Keratinocyte (primary cell): ENCODE data around the gene TCF21. TPM values are rescaled to one million over a fixed set of nuclear protein-coding genes. Genes with fewer than 3 reads are reported as not detected.
"Not testable (repeated sequence)": the region's sequence is repeated elsewhere in the genome, so short reads cannot be mapped to it uniquely, and the experiment has no call there.

ENCODE experiments used
- DNase-seq: peaks from one replicate; pipeline ENCODE4 v3.0.0-alpha.2; 2011; ENCODE audit warnings: low read depth, missing footprints, low spot score
- FAIRE-seq: peaks from 2 replicates; lab custom pipeline; 2011; peaks lifted over from hg19 to GRCh38; lab: Jason Lieb, UNC
- H2AFZ ChIP-seq: 2 replicates; pipeline ENCODE4 v1.6.0; 2012; ENCODE audit warnings: low read length, control low read depth, inconsistent platforms; ENCODE audit not compliant: control insufficient read depth
- H3K27ac ChIP-seq: 2 replicates; pipeline ENCODE4 v1.5.1; 2011; ENCODE audit warnings: low read length; ENCODE audit not compliant: control insufficient read depth, insufficient read depth
- H3K27me3 ChIP-seq: 3 replicates; pipeline ENCODE4 v1.6.0; 2011; ENCODE audit warnings: low read length; ENCODE audit not compliant: control insufficient read depth, insufficient read depth; ENCODE audit errors: extremely low read depth
- H3K36me3 ChIP-seq, 2 experiments: 2 replicates in 1 of 2; 3 replicates in 1 of 2; pipeline ENCODE4 v1.5.1; 2011; ENCODE audit warnings: low read length in 2 of 2, mild to moderate bottlenecking in 1 of 2; ENCODE audit not compliant: control insufficient read depth in 2 of 2, insufficient read depth in 2 of 2; ENCODE audit errors: extremely low read depth in 1 of 2
- H3K4me1 ChIP-seq: 3 replicates; pipeline ENCODE4 v1.5.1; 2011; ENCODE audit warnings: low read length; ENCODE audit not compliant: control insufficient read depth, insufficient read depth; ENCODE audit errors: extremely low read depth
- H3K4me2 ChIP-seq: 3 replicates; pipeline ENCODE4 v1.6.0; 2011; ENCODE audit warnings: low read depth, low read length; ENCODE audit not compliant: control insufficient read depth, insufficient read depth; ENCODE audit errors: extremely low read depth
- H3K4me3 ChIP-seq, 3 experiments: fragments of 200-600 bp in 1 of 3; sonication (generic) in 1 of 3; 2 replicates in 2 of 3; 3 replicates in 1 of 3; pipeline ENCODE4 v1.5.1; 2011 to 2016; ENCODE audit warnings: low read length in 3 of 3, mild to moderate bottlenecking in 3 of 3, control low read depth in 2 of 3, inconsistent platforms in 1 of 3, low read depth in 1 of 3, mixed read lengths in 1 of 3, mixed run types in 1 of 3, moderate library complexity in 1 of 3; ENCODE audit not compliant: control insufficient read depth in 2 of 3, insufficient read depth in 2 of 3; ENCODE audit errors: extremely low read depth in 1 of 3
- H3K79me2 ChIP-seq: 2 replicates; pipeline ENCODE4 v1.6.0; 2012; ENCODE audit warnings: low read length; ENCODE audit not compliant: control insufficient read depth, insufficient read depth
- H3K9ac ChIP-seq: 3 replicates; pipeline ENCODE4 v1.6.0; 2011; ENCODE audit warnings: low read length; ENCODE audit not compliant: control insufficient read depth, insufficient read depth; ENCODE audit errors: extremely low read depth
- H3K9me1 ChIP-seq: 3 replicates; pipeline ENCODE4 v1.6.0; 2011; ENCODE audit warnings: low read length; ENCODE audit not compliant: control insufficient read depth, insufficient read depth; ENCODE audit errors: extremely low read depth
- H3K9me3 ChIP-seq: 2 replicates; pipeline ENCODE4 v1.5.1; 2012; ENCODE audit warnings: low read depth, low read length; ENCODE audit not compliant: control insufficient read depth
- H4K20me1 ChIP-seq: 3 replicates; pipeline ENCODE4 v1.6.0; 2011; ENCODE audit warnings: low read length; ENCODE audit not compliant: control insufficient read depth, insufficient read depth; ENCODE audit errors: extremely low read depth
- EZH2 ChIP-seq: IDR thresholded peaks from one replicate; pipeline ENCODE4 v1.6.1; 2012; ENCODE audit warnings: inconsistent platforms, mild to moderate bottlenecking, low read length, moderate library complexity
- dilution Hi-C: fragments of 300-500 bp; cut with MboI; formaldehyde crosslinking; loops from one replicate; pipeline ENCODE4 v1.7.0; 2020; ENCODE audit warnings: low sequenced_read_pairs; ENCODE audit not compliant: extremely low pct_ligation_motif_present
- polyA plus RNA-seq, 5 experiments: library from polyadenylated mRNA; depleted of rRNA in 3 of 5; stranded (reverse) in 3 of 5; stranded (forward) in 1 of 5; unstranded in 1 of 5; fragments of >200 nt; gene quantifications; 1 replicate in 1 of 5; 2 replicates in 3 of 5; 3 replicates in 1 of 5; pipeline versions ENCODE4 v1.2.1 to v1.2.3, GENCODE V29; 2011 to 2012; ENCODE audit warnings: missing spikeins in 2 of 5, low read depth in 1 of 5, low replicate concordance in 1 of 5
- TF ChIP-seq, protein P1 (sequence below), 3 experiments: IDR thresholded peaks in 1 of 3; conservative IDR thresholded peaks in 1 of 3; optimal IDR thresholded peaks in 1 of 3; 2 replicates in 2 of 3; 3 replicates in 1 of 3; pipeline versions ENCODE3 to v1.5.1; 2011; ENCODE audit warnings: low read length in 3 of 3, mild to moderate bottlenecking in 3 of 3, moderate library complexity in 2 of 3, control low read depth in 1 of 3, inconsistent platforms in 1 of 3; ENCODE audit not compliant: insufficient read depth in 2 of 3; ENCODE audit errors: extremely low read depth in 1 of 3

TCF21 gene
- polyA plus RNA-seq, 1 donor (not counting 4 experiments of a cell fraction or from before 2014, with no cell fraction given): not detected

DNA sequence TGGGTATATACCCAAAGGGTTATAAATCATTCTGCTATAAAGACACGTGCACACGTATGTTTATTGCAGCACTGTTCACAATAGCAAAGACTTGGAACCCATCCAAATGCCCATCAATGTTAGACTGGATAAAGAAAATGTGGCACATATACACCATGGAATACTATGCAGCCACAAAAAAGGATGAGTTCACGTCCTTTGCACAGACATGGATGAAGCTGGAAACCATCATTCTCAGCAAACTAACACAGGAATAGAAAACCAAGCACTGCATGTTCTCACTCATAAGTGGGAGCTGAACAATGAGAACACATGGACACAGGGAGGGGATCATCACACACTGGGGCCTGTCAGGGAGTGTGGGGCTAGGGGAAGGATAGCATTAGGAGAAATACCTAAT, 47.4 kb downstream of the TCF21 start:
- H3K4me3 ChIP-seq, dilution Hi-C loops, H3K9me1 ChIP-seq, H2AFZ ChIP-seq, H3K9ac ChIP-seq, H3K27ac ChIP-seq, H3K79me2 ChIP-seq, H3K27me3 ChIP-seq, H3K9me3 ChIP-seq, H3K36me3 ChIP-seq, H4K20me1 ChIP-seq, DNase-seq, H3K4me1 ChIP-seq, FAIRE-seq, H3K4me2 ChIP-seq: not testable (repeated sequence)

DNA sequence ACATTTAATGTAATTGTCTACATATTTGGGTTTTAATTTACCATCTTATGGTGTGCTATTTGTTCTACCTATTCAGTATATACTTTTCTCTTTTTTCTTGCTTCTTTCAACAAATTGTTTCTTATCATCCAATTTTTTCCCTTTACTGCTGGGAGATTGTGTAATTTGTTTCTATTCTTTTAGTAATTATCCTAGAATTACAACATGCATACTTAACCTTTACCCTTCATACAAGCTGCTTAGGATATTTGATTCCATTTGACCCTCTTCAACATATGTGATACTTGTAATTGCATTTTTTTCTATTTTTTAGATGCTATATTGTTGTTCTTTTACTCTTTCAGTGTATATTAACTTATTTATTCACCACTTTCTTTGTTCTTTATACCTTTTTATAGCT, 49.0 kb downstream of the TCF21 start:
- no peak overlapping the region for H3K4me2 ChIP-seq
- TF ChIP-seq, protein P1, sequence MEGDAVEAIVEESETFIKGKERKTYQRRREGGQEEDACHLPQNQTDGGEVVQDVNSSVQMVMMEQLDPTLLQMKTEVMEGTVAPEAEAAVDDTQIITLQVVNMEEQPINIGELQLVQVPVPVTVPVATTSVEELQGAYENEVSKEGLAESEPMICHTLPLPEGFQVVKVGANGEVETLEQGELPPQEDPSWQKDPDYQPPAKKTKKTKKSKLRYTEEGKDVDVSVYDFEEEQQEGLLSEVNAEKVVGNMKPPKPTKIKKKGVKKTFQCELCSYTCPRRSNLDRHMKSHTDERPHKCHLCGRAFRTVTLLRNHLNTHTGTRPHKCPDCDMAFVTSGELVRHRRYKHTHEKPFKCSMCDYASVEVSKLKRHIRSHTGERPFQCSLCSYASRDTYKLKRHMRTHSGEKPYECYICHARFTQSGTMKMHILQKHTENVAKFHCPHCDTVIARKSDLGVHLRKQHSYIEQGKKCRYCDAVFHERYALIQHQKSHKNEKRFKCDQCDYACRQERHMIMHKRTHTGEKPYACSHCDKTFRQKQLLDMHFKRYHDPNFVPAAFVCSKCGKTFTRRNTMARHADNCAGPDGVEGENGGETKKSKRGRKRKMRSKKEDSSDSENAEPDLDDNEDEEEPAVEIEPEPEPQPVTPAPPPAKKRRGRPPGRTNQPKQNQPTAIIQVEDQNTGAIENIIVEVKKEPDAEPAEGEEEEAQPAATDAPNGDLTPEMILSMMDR (optimal IDR thresholded peaks at IDR 0.05 in 1 of 3, IDR thresholded peaks at IDR 0.05 in 1 of 3, conservative IDR thresholded peaks at IDR 0.05 in 1 of 3; ENCODE audit: extremely low read depth in 1 of 3, insufficient read depth in 2 of 3, low read length in 3 of 3): no peak
- FAIRE-seq: no peak
- H3K79me2 ChIP-seq: no peaks in the 10 kb centered on the region
- H3K4me1 ChIP-seq: no peaks in the 10 kb centered on the region
- DNase-seq: no peak
- dilution Hi-C loops: no loop called here
- H3K4me3 ChIP-seq: no peak overlapping the region
- H3K9ac ChIP-seq: no peak overlapping the region
- H3K27ac ChIP-seq: no peak overlapping the region
- H3K36me3 ChIP-seq: no peaks in the 10 kb centered on the region
- no peak overlapping the region for H2AFZ ChIP-seq
- no peaks in the 10 kb centered on the region for H4K20me1 ChIP-seq
- H3K9me3 ChIP-seq: no peaks in the 10 kb centered on the region
- no peaks in the 10 kb centered on the region for H3K9me1 ChIP-seq
- no peaks in the 10 kb centered on the region for H3K27me3 ChIP-seq

DNA sequence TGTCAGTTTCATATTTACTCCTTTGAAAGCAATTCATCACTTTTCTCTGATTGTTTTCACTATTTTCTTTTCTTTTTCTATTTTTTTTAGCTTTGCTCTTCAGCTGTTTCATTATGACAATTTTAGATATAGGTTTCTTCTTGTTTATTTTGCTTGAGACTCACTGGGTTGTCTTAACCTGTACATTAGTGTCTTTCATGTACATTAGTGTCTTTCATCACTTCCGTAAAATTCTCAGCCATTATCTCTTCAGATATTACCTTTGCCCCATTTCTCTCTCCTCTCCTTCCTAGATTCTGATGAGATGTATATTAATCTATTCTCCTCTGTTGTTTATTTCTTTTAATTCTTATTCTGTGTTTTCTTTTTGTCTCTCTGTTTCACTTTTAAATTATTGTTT, 49.6 kb downstream of the TCF21 start:
- TF ChIP-seq EZH2: no peak
- TF ChIP-seq, protein P1 (optimal IDR thresholded peaks at IDR 0.05 in 1 of 3, IDR thresholded peaks at IDR 0.05 in 1 of 3, conservative IDR thresholded peaks at IDR 0.05 in 1 of 3; ENCODE audit: extremely low read depth in 1 of 3, insufficient read depth in 2 of 3, low read length in 3 of 3): no peak
- no peaks in the 10 kb centered on the region for H3K9me1 ChIP-seq
- DNase-seq (no peak), FAIRE-seq (no peak)
- H4K20me1 ChIP-seq: no peaks in the 10 kb centered on the region
- no peaks in the 10 kb centered on the region for H3K9me3 ChIP-seq
- H3K9ac ChIP-seq: no peak overlapping the region
- no peak overlapping the region for H3K4me2 ChIP-seq
- H3K79me2 ChIP-seq: no peaks in the 10 kb centered on the region
- H3K4me1 ChIP-seq: no peaks in the 10 kb centered on the region
- no peak overlapping the region for H3K27ac ChIP-seq
- no peak overlapping the region for H2AFZ ChIP-seq
- no peak overlapping the region for H3K4me3 ChIP-seq
- H3K27me3 ChIP-seq: no peaks in the 10 kb centered on the region
- H3K36me3 ChIP-seq: no peaks in the 10 kb centered on the region
- dilution Hi-C loops: no loop called here
